ES-I3 (cell line): ENCODE data around the gene MESD.

Source experiments
- H3K36me3 ChIP-seq: 2 replicates; pipeline ENCODE4 v1.6.1; 2013; ENCODE audit warnings: mild to moderate bottlenecking, low read length, control low read depth, moderate library complexity; ENCODE audit not compliant: insufficient read depth
- H3K4me1 ChIP-seq: 2 replicates; pipeline ENCODE4 v1.6.1; 2013; ENCODE audit warnings: mild to moderate bottlenecking, control low read depth, low read length; ENCODE audit not compliant: insufficient read depth
- H3K9ac ChIP-seq: 2 replicates; pipeline ENCODE4 v1.6.1; 2013; ENCODE audit warnings: low read depth, mild to moderate bottlenecking, low read length, moderate library complexity
- H3K9me3 ChIP-seq: 2 replicates; pipeline ENCODE4 v1.6.1; 2013; ENCODE audit warnings: mild to moderate bottlenecking, low read length, moderate library complexity; ENCODE audit not compliant: control insufficient read depth, insufficient read depth

MESD gene

DNA sequence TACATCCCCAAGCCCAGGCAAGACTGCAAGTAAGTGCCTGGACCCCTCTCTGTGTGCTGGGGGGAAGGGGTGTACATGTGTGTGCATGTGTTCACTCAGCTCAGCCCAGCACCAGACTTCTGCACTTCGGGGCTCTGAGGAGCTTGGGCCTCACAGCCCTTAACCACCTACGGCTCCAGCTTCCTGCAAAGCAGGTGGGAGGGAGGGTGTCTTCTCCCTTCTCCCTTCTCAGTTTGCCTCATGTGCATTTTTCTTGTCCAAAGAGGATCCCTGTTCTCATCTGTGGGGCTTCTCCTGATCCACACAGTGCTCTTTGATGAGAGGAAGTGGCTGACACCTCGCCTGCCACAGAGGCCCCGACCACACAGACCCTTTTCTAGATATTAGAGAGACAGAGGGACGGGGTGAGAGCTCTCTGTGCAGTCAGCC, 69.3 kb downstream of the MESD start:
- no peak overlapping the region for H3K9ac ChIP-seq
- no peaks in the 10 kb centered on the region for H3K4me1 ChIP-seq
- no peaks in the 10 kb centered on the region; the same call in 1 of the 2 replicates for H3K36me3 ChIP-seq
- no peaks in the 10 kb centered on the region for H3K9me3 ChIP-seq

DNA sequence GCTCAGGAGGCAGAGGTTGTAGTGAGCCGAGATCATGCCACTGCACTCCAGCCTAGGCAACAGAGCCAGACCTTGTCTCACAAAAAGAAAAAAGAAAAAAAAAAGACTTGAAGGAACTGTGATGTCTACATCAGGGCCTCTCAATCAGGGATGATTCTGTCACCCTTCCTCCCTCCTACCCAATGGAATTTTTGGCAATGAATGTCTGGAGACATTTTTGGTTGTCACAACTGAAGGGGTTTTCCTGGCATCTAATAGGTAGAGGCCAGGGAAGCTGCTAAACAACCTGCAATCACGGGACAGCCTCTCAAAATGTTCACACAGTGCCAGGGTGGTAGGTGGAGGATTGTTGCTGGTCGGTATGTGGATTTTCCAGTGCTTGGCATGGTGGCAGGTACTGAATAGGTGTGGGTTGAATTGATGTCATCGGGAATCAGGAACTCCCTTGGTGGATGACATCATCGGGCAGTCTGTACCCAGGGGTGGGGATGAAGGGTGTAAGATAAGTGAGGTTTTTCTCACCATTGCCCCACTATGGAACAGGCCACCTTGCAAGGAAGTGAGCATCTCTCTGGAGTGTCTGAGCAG, 71.3 kb downstream of the MESD start:
- Histone ChIP-seq H3K9ac (no peak overlapping the region), H3K4me1 (no peaks in the 10 kb centered on the region), H3K36me3 (no peaks in the 10 kb centered on the region), H3K9me3 (no peaks in the 10 kb centered on the region)

- no peak overlapping the region for H3K9ac ChIP-seq
- no peaks in the 10 kb centered on the region for H3K36me3 ChIP-seq
- no peaks in the 10 kb centered on the region for H3K4me1 ChIP-seq
- no peaks in the 10 kb centered on the region for H3K9me3 ChIP-seq
These were observed 73.6 kb downstream of the MESD start for GRCh38 chr15:80916056-80916455.

GRCh38 chr15:80915472-80915871, 74.1 kb downstream of the MESD start:
- no peaks in the 10 kb centered on the region for H3K9me3 ChIP-seq
- H3K36me3 ChIP-seq, result no peaks in the 10 kb centered on the region
- H3K9ac ChIP-seq, result no peak overlapping the region
- no peaks in the 10 kb centered on the region for H3K4me1 ChIP-seq

- Histone ChIP-seq H3K4me1 (no peaks in the 10 kb centered on the region), H3K9ac (no peak overlapping the region), H3K36me3 (no peaks in the 10 kb centered on the region), H3K9me3 (no peaks in the 10 kb centered on the region)
These were observed 76.1 kb downstream of the MESD start for GRCh38 chr15:80913541-80913940.

- Histone ChIP-seq H3K9ac (no peak overlapping the region), H3K4me1 (no peaks in the 10 kb centered on the region), H3K36me3 (no peaks in the 10 kb centered on the region), H3K9me3 (no peaks in the 10 kb centered on the region)
These were observed 76.9 kb downstream of the MESD start for GRCh38 chr15:80912673-80913072.

GRCh38 chr15:80911821-80912220, 77.8 kb downstream of the MESD start:
- Histone ChIP-seq H3K9me3 (no peaks in the 10 kb centered on the region), H3K9ac (no peak overlapping the region), H3K36me3 (no peaks in the 10 kb centered on the region), H3K4me1 (no peaks in the 10 kb centered on the region)

- H3K36me3 ChIP-seq, result no peaks in the 10 kb centered on the region
- 0 out of 2 replicates have a peak, but pooled peaks cover 4% of the 10 kb centered on the region for H3K4me1 ChIP-seq
- H3K9ac ChIP-seq, result no peak overlapping the region
- H3K9me3 ChIP-seq, result no peaks in the 10 kb centered on the region
These were observed 83.4 kb downstream of the MESD start for GRCh38 chr15:80906159-80906766.

- H3K9ac ChIP-seq, result no peak overlapping the region
- H3K36me3 ChIP-seq, result no peaks in the 10 kb centered on the region
- H3K9me3 ChIP-seq, result no peaks in the 10 kb centered on the region
- H3K4me1 ChIP-seq, result 0 out of 2 replicates have a peak, but pooled peaks cover 4% of the 10 kb centered on the region
These were observed 84.6 kb downstream of the MESD start for GRCh38 chr15:80904998-80905397.

DNA sequence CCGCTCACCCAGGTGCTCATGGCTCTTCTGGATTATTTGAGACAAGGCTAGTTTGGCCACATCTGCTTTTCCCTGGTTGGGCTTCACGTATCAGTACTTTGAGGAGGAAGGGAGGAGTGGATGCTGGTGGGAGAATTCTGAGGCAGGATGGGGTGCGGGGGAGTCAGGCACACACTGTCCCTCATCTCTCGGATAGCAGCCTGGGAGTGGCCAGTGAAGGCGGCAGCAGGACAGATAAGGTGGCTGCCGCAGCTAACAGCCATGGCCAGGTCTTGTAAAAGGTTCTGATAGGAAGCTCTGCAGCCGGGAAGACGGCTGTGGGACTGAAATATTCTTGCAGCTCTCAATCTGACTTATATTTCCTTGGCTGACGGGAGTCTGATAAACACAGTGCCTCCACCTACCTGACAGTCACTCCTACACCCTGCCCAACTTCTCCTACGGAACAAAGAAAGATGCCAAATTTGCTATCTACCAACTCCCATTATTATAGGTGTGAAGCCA, 87.3 kb downstream of the MESD start:
- Histone ChIP-seq H3K9me3 (no peaks in the 10 kb centered on the region), H3K4me1 (0 out of 2 replicates have a peak, but pooled peaks cover 4% of the 10 kb centered on the region), H3K9ac (no peak overlapping the region), H3K36me3 (no peaks in the 10 kb centered on the region)

DNA sequence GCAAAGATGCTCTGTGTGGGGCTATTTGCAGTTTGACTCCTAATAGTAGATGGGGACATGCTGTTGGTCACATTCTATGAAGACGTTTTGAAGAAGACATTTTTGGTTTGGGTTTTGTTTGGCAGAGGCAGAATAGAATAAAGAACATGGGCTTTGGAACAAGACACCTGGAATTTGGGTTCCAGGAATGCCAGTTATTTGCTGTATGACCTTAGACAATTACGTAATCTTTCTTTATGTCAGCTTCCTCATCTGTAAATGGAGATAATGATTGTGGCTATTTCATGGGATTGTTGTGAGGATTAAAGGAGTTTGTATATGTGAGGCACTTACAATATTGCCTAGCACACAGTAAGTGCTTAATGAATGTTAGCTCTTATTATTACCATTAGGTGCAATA, 91.6 kb downstream of the MESD start:
- Histone ChIP-seq H3K9ac (no peak overlapping the region), H3K36me3 (no peaks in the 10 kb centered on the region), H3K9me3 (no peaks in the 10 kb centered on the region), H3K4me1 (no peaks in the 10 kb centered on the region)
